SK-N-SH (cell line): ENCODE measurements around the gene CYB561. TPM values are rescaled to one million over a fixed set of nuclear protein-coding genes. Genes with fewer than 3 reads are reported as not detected.
A peak's percentile ranks its signal among the peaks of the same experiment; 100 is the strongest.

ENCODE experiments used
- CTCF ChIA-PET: fragments of 300-600, 350-600 bp; formaldehyde crosslinking; extraction: SDS; loops from one replicate; lab custom pipeline; 2021; lab: Yijun Ruan, JAX
- POLR2A ChIA-PET: fragments of 350-600 bp; sonication (Branson Sonifier 250); formaldehyde crosslinking; extraction: SDS; loops from one replicate; lab custom pipeline; 2020; ENCODE audit warnings: antibody characterized with exemption, inconsistent platforms; lab: Yijun Ruan, JAX
- DNase-seq: peaks from one replicate; pipeline ENCODE4 v3.0.0; 2012
- H2AFZ ChIP-seq: fragments of 200-600 bp; sonication (generic); 2 replicates; pipeline ENCODE4 v1.8.1; 2016; ENCODE audit warnings: antibody characterized with exemption, mild to moderate bottlenecking, low read depth
- H3F3A ChIP-seq: fragments of 200-600 bp; sonication (generic); replicated peaks from 2 replicates; pipeline ENCODE3; 2016; ENCODE audit warnings: antibody characterized with exemption, mild to moderate bottlenecking; ENCODE audit not compliant: insufficient read depth
- H3K27ac ChIP-seq, 2 experiments: fragments of 200-500 bp in 1 of 2; fragments of 200-600 bp in 1 of 2; sonication (Bioruptor generic) in 1 of 2; sonication (generic), shearing (Covaris generic) in 1 of 2; 2 replicates each; pipeline versions ENCODE4 v1.5.1 to v1.6.1; 2014 to 2016; ENCODE audit warnings: low read depth in 2 of 2, inconsistent platforms in 1 of 2, low read length in 1 of 2, mild to moderate bottlenecking in 1 of 2, mixed read lengths in 1 of 2
- H3K27me3 ChIP-seq: fragments of 200-600 bp; sonication (generic), shearing (Covaris generic); 2 replicates; pipeline ENCODE4 v1.6.1; 2016; ENCODE audit warnings: mixed run types; ENCODE audit not compliant: insufficient read depth
- H3K36me3 ChIP-seq, 2 experiments: fragments of 200-500 bp in 1 of 2; fragments of 200-600 bp in 1 of 2; sonication (Bioruptor generic) in 1 of 2; sonication (generic) in 1 of 2; replicated peaks in 1 of 2; 2 replicates each; pipeline versions ENCODE3 to v1.5.1; 2014 to 2016; ENCODE audit warnings: low read length in 1 of 2, mild to moderate bottlenecking in 1 of 2; ENCODE audit not compliant: insufficient read depth in 2 of 2, control insufficient read depth in 1 of 2
- H3K4me1 ChIP-seq, 2 experiments: fragments of 200-500 bp in 1 of 2; fragments of 200-600 bp in 1 of 2; sonication (Bioruptor generic) in 1 of 2; sonication (generic), shearing (Covaris generic) in 1 of 2; 2 replicates each; pipeline versions ENCODE4 v1.5.1 to v1.6.1; 2014 to 2016; ENCODE audit warnings: low read depth in 1 of 2, low read length in 1 of 2, mixed run types in 1 of 2; ENCODE audit not compliant: insufficient read depth in 2 of 2, control insufficient read depth in 1 of 2
- H3K4me2 ChIP-seq: fragments of 200-600 bp; sonication (generic), shearing (Covaris generic); 2 replicates; pipeline ENCODE4 v1.6.1; 2017; ENCODE audit warnings: mixed run types
- H3K4me3 ChIP-seq, 2 experiments: fragments of 200-500 bp in 1 of 2; fragments of 200-600 bp in 1 of 2; sonication (Bioruptor generic) in 1 of 2; sonication (generic), shearing (Covaris generic) in 1 of 2; 2 replicates each; pipeline versions ENCODE4 v1.5.1 to v1.8.1; 2014 to 2016; ENCODE audit warnings: low read depth in 2 of 2, inconsistent platforms in 1 of 2, low read length in 1 of 2, mild to moderate bottlenecking in 1 of 2, mixed read lengths in 1 of 2, moderate library complexity in 1 of 2
- H3K79me2 ChIP-seq: fragments of 200-600 bp; sonication (generic); 2 replicates; pipeline ENCODE4 v1.8.1; 2017; ENCODE audit warnings: mild to moderate bottlenecking; ENCODE audit not compliant: insufficient read depth
- H3K9ac ChIP-seq: fragments of 200-600 bp; sonication (generic); 2 replicates; pipeline ENCODE4 v1.6.1; 2017; ENCODE audit warnings: mixed run types
- H3K9me2 ChIP-seq: fragments of 200-600 bp; sonication (generic); 2 replicates; pipeline ENCODE4 v1.6.1; 2017; ENCODE audit warnings: mixed run types
- H3K9me3 ChIP-seq: fragments of 200-600 bp; sonication (generic); 2 replicates; pipeline ENCODE4 v1.6.1; 2017; ENCODE audit warnings: mixed run types, mild to moderate bottlenecking, moderate library complexity
- H4K20me1 ChIP-seq: fragments of 200-600 bp; sonication (generic); 2 replicates; pipeline ENCODE4 v1.6.1; 2017; ENCODE audit warnings: mild to moderate bottlenecking, mixed run types; ENCODE audit not compliant: insufficient read depth
- CHD2 ChIP-seq: fragments of 150-350 bp; IDR thresholded peaks from 2 replicates; pipeline ENCODE4 v1.6.1; 2018; ENCODE audit warnings: low read length; ENCODE audit not compliant: partially characterized antibody
- ELF1 ChIP-seq: IDR thresholded peaks from 2 replicates; pipeline ENCODE4 v1.4.0; 2012
- EP300 ChIP-seq, 2 experiments: IDR thresholded peaks; 2 replicates each; pipeline versions ENCODE4 v1.4.0 to v1.6.1; 2012; ENCODE audit warnings: borderline replicate concordance in 1 of 2, low read depth in 1 of 2, low read length in 1 of 2
- EZH2phosphoT487 ChIP-seq: fragments of 200-600 bp; sonication (generic); IDR thresholded peaks from 2 replicates; pipeline ENCODE4 v1.6.1; 2017; ENCODE audit warnings: low read depth, mixed run types, mild to moderate bottlenecking, antibody characterized with exemption, moderate library complexity, borderline replicate concordance
- GABPA ChIP-seq: IDR thresholded peaks from 2 replicates; pipeline ENCODE4 v1.4.0; 2012; ENCODE audit warnings: low read depth, mild to moderate bottlenecking
- GATA2 ChIP-seq: sonication (generic); formaldehyde crosslinking; IDR thresholded peaks from 2 replicates; pipeline ENCODE4 v1.5.0; 2020; ENCODE audit warnings: mild to moderate bottlenecking, missing genetic modification reagents
- MXI1 ChIP-seq: IDR thresholded peaks from 2 replicates; pipeline ENCODE4 v1.6.1; 2012; ENCODE audit warnings: mild to moderate bottlenecking, low read depth, low read length, improper control_type of control experiment
- NFIC ChIP-seq: IDR thresholded peaks from 2 replicates; pipeline ENCODE4 v1.4.0; 2012; ENCODE audit warnings: borderline replicate concordance
- NRF1 ChIP-seq: IDR thresholded peaks from 2 replicates; pipeline ENCODE4 v1.6.1; 2012; ENCODE audit warnings: low read depth, mild to moderate bottlenecking, low read length
- RAD21 ChIP-seq: IDR thresholded peaks from 2 replicates; pipeline ENCODE4 v1.6.1; 2012; ENCODE audit warnings: mild to moderate bottlenecking, low read length
- RCOR1 ChIP-seq: fragments of 150-350 bp; IDR thresholded peaks from 2 replicates; pipeline ENCODE4 v1.6.1; 2017; ENCODE audit warnings: antibody characterized with exemption, low read length
- RFX5 ChIP-seq: IDR thresholded peaks from 2 replicates; pipeline ENCODE4 v1.6.1; 2012; ENCODE audit warnings: mild to moderate bottlenecking, improper control_type of control experiment, low read length
- SIN3A ChIP-seq: IDR thresholded peaks from 2 replicates; pipeline ENCODE4 v1.6.1; 2012; ENCODE audit warnings: low read depth, mild to moderate bottlenecking, low read length, moderate library complexity, borderline replicate concordance
- SMC3 ChIP-seq: IDR thresholded peaks from 2 replicates; pipeline ENCODE4 v1.6.1; 2012; ENCODE audit warnings: low read depth, low read length, improper control_type of control experiment
- TEAD4 ChIP-seq: IDR thresholded peaks from 2 replicates; pipeline ENCODE4 v1.4.0; 2012; ENCODE audit warnings: mild to moderate bottlenecking, borderline replicate concordance; ENCODE audit not compliant: insufficient read depth
- WGBS: methylation state at CpG from one replicate; pipeline ENCODE4 v1.1.6; 2017; ENCODE audit warnings: low lambda C conversion rate; 5-methylcytosine and 5-hydroxymethylcytosine counted together
- polyA plus RNA-seq, 3 experiments: library from polyadenylated mRNA; depleted of rRNA; stranded (reverse); fragments of >200 nt; gene quantifications; 2 replicates each; pipeline ENCODE4 v1.2.3, GENCODE V29; 2012
- TF ChIP-seq, protein P1 (sequence below): IDR thresholded peaks from 2 replicates; pipeline ENCODE4 v1.4.0; 2012; ENCODE audit warnings: low read depth, borderline replicate concordance
- TF ChIP-seq, protein P2 (sequence below): IDR thresholded peaks from 2 replicates; pipeline ENCODE4 v1.6.1; 2012; ENCODE audit warnings: mild to moderate bottlenecking, low read depth, low read length, moderate library complexity
- TF ChIP-seq, protein P3 (sequence below): IDR thresholded peaks from 2 replicates; pipeline ENCODE4 v1.4.0; 2012; ENCODE audit warnings: low read depth

CYB561 gene
- polyA plus RNA-seq, 1 of the 3 experiments (the other 2 are of a cell fraction), result 28.3 TPM

DNA sequence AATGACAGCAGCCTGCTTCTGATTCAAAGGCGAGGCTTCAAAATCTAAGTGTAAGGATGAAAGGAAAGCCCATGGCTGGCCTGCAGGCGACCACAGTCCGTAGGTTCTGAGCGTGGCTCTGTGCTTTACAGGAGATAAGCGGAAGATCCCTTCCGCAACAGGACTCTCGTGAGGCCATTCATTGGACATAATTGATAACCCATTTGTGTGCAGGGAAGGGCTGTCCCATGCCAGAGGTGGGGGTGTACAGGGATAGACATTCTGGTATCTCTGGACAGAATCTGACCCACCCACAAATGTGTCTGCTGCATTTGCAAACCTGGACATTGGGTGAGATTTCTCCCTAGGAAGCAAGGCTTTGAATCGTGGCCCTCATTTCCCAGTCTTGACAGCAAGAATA is 4.0 kb downstream of the CYB561 start:
- Histone ChIP-seq H3K27ac (peak overlapping the region; percentile 50 to 97; a peak in 3 of 4 replicates), H3K9me2 (no peaks in the 10 kb centered on the region), H3K4me2 (peak overlapping the region; percentile 8; the same call in 1 of the 2 replicates), H3K79me2 (peaks cover 10% of the 10 kb centered on the region; the same call in 1 of the 2 replicates), H3K9ac (no peak overlapping the region), H3K4me3 (peak overlapping the region in 1 of 2 experiments; percentile 12; a peak in 1 of 4 replicates), H2AFZ (no peak overlapping the region), H3K4me1 (peaks cover 6 to 88% of the 10 kb centered on the region in 2 experiments; a peak in 3 of 4 replicates), H4K20me1 (no peaks in the 10 kb centered on the region), H3K9me3 (no peaks in the 10 kb centered on the region), H3F3A (peaks cover 48% of the 10 kb centered on the region), H3K36me3 (no peaks in the 10 kb centered on the region), H3K27me3 (no peaks in the 10 kb centered on the region)
- ChIA-PET CTCF (interaction anchor here (0.8 to 27.2 kb wide), 12 partner anchors 12 to 392 kb away, joined by 3 to 827 read pairs (median 12); partner anchors contain the start of genes ACE, DCAF7, MAP3K3 and TACO1), POLR2A (interaction anchor here (0.7 to 10.2 kb wide), 16 partner anchors 8 to 258 kb away, joined by 3 to 572 read pairs (median 7); partner anchors contain the start of genes ACE, DCAF7, LIMD2 and MAP3K3)
- peak; percentile 80 for DNase-seq
- WGBS, result 77% methylated on average over 8 of the region's 8 CpGs
- TF ChIP-seq TEAD4, result no peak
- peak; percentile 80 for TF ChIP-seq GATA2 (CRISPR knock-in tag)
- TF ChIP-seq NRF1, result no peak
- no peak for TF ChIP-seq NFIC
- TF ChIP-seq RFX5, result no peak
- TF ChIP-seq SIN3A, result no peak
- TF ChIP-seq RAD21, result no peak
- no peak for TF ChIP-seq ELF1
- no peak for TF ChIP-seq RCOR1
- TF ChIP-seq, protein P1, sequence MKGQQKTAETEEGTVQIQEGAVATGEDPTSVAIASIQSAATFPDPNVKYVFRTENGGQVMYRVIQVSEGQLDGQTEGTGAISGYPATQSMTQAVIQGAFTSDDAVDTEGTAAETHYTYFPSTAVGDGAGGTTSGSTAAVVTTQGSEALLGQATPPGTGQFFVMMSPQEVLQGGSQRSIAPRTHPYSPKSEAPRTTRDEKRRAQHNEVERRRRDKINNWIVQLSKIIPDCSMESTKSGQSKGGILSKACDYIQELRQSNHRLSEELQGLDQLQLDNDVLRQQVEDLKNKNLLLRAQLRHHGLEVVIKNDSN, result no peak
- TF ChIP-seq EZH2phosphoT487, result no peak
- TF ChIP-seq CHD2, result no peak
- TF ChIP-seq, protein P2, sequence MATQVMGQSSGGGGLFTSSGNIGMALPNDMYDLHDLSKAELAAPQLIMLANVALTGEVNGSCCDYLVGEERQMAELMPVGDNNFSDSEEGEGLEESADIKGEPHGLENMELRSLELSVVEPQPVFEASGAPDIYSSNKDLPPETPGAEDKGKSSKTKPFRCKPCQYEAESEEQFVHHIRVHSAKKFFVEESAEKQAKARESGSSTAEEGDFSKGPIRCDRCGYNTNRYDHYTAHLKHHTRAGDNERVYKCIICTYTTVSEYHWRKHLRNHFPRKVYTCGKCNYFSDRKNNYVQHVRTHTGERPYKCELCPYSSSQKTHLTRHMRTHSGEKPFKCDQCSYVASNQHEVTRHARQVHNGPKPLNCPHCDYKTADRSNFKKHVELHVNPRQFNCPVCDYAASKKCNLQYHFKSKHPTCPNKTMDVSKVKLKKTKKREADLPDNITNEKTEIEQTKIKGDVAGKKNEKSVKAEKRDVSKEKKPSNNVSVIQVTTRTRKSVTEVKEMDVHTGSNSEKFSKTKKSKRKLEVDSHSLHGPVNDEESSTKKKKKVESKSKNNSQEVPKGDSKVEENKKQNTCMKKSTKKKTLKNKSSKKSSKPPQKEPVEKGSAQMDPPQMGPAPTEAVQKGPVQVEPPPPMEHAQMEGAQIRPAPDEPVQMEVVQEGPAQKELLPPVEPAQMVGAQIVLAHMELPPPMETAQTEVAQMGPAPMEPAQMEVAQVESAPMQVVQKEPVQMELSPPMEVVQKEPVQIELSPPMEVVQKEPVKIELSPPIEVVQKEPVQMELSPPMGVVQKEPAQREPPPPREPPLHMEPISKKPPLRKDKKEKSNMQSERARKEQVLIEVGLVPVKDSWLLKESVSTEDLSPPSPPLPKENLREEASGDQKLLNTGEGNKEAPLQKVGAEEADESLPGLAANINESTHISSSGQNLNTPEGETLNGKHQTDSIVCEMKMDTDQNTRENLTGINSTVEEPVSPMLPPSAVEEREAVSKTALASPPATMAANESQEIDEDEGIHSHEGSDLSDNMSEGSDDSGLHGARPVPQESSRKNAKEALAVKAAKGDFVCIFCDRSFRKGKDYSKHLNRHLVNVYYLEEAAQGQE, result no peak
- peak in 1 of 2 experiments; percentile 92; a peak in 1 of 4 replicates for TF ChIP-seq EP300 (IDR thresholded peaks at IDR 0.05; ENCODE audit: borderline replicate concordance in 1 of 2, low read depth in 1 of 2, low read length in 1 of 2)
- no peak for TF ChIP-seq SMC3
- TF ChIP-seq GABPA, result no peak
- 0 out of 2 replicates have a peak, but pooled peaks have one; percentile 47 for TF ChIP-seq MXI1
- TF ChIP-seq, protein P3, sequence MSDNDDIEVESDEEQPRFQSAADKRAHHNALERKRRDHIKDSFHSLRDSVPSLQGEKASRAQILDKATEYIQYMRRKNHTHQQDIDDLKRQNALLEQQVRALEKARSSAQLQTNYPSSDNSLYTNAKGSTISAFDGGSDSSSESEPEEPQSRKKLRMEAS, result no peak
